ENCODE data around the gene ASIC4. TPM values are rescaled to one million over a fixed set of nuclear protein-coding genes. Genes with fewer than 3 reads are reported as not detected.

The ASIC4 gene
- total and polyA plus RNA-seq, 9 of the 15 experiments (the other 6 are each of a cell fraction or from before 2014, with no cell fraction given), result 0.07 to 19.2 (median 4.8) TPM

DNA sequence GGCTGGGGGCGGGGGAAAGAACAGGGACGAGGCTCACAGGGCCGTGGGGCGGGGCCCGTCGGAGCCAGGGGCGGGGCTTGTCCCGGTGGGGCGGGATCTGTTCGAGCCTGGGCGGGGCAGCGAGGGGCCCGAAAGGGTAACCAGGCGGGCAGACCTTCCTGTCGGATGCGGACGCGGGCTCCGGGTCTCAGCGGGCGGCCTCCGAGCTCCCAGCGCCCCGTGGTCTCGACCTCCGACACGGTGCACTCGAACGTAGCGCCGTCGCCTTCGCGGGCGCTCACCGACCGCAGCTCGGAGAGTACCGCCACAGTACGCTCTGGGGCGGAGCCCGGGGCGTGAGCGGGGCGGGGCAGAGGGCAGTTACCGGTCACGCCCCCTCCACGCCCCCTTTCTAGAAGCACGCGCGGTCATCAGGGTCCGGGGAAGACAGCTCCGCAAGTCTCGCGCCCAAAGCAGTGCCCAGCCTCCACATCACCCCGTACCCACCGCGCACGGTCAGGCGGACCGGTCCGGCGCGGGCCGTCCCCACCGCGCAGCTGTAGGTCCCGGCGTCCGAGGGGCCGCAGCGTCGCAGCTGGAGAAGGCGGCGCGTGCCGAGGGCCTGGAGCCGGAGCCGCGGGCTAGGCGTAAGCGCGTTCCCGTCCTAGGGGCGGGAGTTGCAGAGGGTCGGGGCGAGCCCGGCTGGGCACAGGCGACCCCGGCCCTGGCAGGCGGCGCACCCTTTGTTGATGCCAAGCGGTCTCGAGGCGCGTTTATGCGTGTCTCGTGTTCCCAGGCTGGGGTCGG is 38.3 kb downstream of the ASIC4 start (continued):
- TF ChIP-seq EWSR1 (IDR thresholded peaks at IDR 0.05; ENCODE audit: borderline replicate concordance, low read depth, partially characterized antibody) (no peak), L3MBTL2 (IDR thresholded peaks at IDR 0.05) (peak; percentile 91), CTBP1 (IDR thresholded peaks at IDR 0.05; ENCODE audit: borderline replicate concordance) (0 out of 2 replicates have a peak, but pooled peaks have one; percentile 13), CHD1 (IDR thresholded peaks at IDR 0.05; ENCODE audit: low read length) (no peak), ETS2 (tag; IDR thresholded peaks at IDR 0.05; ENCODE audit: borderline replicate concordance, poor library complexity, severe bottlenecking) (no peak), CXXC5 (CRISPR knock-in tag; IDR thresholded peaks at IDR 0.05) (peak; percentile 42; the same call in 1 of the 2 replicates), SP2 (IDR thresholded peaks at IDR 0.05; ENCODE audit: extremely low read depth, low read depth, low read length, poor library complexity, severe bottlenecking) (no peak)
- TF ChIP-seq, protein P1, sequence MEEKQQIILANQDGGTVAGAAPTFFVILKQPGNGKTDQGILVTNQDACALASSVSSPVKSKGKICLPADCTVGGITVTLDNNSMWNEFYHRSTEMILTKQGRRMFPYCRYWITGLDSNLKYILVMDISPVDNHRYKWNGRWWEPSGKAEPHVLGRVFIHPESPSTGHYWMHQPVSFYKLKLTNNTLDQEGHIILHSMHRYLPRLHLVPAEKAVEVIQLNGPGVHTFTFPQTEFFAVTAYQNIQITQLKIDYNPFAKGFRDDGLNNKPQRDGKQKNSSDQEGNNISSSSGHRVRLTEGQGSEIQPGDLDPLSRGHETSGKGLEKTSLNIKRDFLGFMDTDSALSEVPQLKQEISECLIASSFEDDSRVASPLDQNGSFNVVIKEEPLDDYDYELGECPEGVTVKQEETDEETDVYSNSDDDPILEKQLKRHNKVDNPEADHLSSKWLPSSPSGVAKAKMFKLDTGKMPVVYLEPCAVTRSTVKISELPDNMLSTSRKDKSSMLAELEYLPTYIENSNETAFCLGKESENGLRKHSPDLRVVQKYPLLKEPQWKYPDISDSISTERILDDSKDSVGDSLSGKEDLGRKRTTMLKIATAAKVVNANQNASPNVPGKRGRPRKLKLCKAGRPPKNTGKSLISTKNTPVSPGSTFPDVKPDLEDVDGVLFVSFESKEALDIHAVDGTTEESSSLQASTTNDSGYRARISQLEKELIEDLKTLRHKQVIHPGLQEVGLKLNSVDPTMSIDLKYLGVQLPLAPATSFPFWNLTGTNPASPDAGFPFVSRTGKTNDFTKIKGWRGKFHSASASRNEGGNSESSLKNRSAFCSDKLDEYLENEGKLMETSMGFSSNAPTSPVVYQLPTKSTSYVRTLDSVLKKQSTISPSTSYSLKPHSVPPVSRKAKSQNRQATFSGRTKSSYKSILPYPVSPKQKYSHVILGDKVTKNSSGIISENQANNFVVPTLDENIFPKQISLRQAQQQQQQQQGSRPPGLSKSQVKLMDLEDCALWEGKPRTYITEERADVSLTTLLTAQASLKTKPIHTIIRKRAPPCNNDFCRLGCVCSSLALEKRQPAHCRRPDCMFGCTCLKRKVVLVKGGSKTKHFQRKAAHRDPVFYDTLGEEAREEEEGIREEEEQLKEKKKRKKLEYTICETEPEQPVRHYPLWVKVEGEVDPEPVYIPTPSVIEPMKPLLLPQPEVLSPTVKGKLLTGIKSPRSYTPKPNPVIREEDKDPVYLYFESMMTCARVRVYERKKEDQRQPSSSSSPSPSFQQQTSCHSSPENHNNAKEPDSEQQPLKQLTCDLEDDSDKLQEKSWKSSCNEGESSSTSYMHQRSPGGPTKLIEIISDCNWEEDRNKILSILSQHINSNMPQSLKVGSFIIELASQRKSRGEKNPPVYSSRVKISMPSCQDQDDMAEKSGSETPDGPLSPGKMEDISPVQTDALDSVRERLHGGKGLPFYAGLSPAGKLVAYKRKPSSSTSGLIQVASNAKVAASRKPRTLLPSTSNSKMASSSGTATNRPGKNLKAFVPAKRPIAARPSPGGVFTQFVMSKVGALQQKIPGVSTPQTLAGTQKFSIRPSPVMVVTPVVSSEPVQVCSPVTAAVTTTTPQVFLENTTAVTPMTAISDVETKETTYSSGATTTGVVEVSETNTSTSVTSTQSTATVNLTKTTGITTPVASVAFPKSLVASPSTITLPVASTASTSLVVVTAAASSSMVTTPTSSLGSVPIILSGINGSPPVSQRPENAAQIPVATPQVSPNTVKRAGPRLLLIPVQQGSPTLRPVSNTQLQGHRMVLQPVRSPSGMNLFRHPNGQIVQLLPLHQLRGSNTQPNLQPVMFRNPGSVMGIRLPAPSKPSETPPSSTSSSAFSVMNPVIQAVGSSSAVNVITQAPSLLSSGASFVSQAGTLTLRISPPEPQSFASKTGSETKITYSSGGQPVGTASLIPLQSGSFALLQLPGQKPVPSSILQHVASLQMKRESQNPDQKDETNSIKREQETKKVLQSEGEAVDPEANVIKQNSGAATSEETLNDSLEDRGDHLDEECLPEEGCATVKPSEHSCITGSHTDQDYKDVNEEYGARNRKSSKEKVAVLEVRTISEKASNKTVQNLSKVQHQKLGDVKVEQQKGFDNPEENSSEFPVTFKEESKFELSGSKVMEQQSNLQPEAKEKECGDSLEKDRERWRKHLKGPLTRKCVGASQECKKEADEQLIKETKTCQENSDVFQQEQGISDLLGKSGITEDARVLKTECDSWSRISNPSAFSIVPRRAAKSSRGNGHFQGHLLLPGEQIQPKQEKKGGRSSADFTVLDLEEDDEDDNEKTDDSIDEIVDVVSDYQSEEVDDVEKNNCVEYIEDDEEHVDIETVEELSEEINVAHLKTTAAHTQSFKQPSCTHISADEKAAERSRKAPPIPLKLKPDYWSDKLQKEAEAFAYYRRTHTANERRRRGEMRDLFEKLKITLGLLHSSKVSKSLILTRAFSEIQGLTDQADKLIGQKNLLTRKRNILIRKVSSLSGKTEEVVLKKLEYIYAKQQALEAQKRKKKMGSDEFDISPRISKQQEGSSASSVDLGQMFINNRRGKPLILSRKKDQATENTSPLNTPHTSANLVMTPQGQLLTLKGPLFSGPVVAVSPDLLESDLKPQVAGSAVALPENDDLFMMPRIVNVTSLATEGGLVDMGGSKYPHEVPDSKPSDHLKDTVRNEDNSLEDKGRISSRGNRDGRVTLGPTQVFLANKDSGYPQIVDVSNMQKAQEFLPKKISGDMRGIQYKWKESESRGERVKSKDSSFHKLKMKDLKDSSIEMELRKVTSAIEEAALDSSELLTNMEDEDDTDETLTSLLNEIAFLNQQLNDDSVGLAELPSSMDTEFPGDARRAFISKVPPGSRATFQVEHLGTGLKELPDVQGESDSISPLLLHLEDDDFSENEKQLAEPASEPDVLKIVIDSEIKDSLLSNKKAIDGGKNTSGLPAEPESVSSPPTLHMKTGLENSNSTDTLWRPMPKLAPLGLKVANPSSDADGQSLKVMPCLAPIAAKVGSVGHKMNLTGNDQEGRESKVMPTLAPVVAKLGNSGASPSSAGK (IDR thresholded peaks at IDR 0.05), result peak; percentile 72
- TF ChIP-seq, protein P2, sequence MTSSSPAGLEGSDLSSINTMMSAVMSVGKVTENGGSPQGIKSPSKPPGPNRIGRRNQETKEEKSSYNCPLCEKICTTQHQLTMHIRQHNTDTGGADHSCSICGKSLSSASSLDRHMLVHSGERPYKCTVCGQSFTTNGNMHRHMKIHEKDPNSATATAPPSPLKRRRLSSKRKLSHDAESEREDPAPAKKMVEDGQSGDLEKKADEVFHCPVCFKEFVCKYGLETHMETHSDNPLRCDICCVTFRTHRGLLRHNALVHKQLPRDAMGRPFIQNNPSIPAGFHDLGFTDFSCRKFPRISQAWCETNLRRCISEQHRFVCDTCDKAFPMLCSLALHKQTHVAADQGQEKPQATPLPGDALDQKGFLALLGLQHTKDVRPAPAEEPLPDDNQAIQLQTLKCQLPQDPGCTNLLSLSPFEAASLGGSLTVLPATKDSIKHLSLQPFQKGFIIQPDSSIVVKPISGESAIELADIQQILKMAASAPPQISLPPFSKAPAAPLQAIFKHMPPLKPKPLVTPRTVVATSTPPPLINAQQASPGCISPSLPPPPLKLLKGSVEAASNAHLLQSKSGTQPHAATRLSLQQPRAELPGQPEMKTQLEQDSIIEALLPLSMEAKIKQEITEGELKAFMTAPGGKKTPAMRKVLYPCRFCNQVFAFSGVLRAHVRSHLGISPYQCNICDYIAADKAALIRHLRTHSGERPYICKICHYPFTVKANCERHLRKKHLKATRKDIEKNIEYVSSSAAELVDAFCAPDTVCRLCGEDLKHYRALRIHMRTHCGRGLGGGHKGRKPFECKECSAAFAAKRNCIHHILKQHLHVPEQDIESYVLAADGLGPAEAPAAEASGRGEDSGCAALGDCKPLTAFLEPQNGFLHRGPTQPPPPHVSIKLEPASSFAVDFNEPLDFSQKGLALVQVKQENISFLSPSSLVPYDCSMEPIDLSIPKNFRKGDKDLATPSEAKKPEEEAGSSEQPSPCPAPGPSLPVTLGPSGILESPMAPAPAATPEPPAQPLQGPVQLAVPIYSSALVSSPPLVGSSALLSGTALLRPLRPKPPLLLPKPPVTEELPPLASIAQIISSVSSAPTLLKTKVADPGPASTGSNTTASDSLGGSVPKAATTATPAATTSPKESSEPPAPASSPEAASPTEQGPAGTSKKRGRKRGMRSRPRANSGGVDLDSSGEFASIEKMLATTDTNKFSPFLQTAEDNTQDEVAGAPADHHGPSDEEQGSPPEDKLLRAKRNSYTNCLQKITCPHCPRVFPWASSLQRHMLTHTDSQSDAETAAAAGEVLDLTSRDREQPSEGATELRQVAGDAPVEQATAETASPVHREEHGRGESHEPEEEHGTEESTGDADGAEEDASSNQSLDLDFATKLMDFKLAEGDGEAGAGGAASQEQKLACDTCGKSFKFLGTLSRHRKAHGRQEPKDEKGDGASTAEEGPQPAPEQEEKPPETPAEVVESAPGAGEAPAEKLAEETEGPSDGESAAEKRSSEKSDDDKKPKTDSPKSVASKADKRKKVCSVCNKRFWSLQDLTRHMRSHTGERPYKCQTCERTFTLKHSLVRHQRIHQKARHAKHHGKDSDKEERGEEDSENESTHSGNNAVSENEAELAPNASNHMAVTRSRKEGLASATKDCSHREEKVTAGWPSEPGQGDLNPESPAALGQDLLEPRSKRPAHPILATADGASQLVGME (CRISPR knock-in tag; IDR thresholded peaks at IDR 0.05), result no peak

Data from K562 (cell line).